Measurements from ENCODE around the gene RAB5B. TPM values are rescaled to one million over a fixed set of nuclear protein-coding genes. Genes with fewer than 3 reads are reported as not detected.
A peak's percentile ranks its signal among the peaks of the same experiment; 100 is the strongest.

RAB5B gene
- total and polyA plus RNA-seq, 11 donors, result 57.5 to 135 (median 112) TPM

GRCh38 chr12:55940065-55940732 is 33.7 kb upstream of the RAB5B start:
- Histone ChIP-seq H3K36me3 (peaks cover 0 to 71% (median 6%) of the 10 kb centered on the region in 9 donors), H3K27ac (peak overlapping the region in 2 of 12 donors; percentile 7 to 58), H3K4me1 (peaks cover 0 to 13% (median 7%) of the 10 kb centered on the region in 12 donors), H3K9me3 (no peaks in the 10 kb centered on the region), H3K4me3 (peak overlapping the region in 8 of 12 donors; percentile 15 to 42 (median 24)), H3K27me3 (no peaks in the 10 kb centered on the region)
- peak; percentile 83 to 87 (median 87) for DNase-seq
- ATAC-seq, result peak; percentile 85 to 96 (median 95)
- no peak for TF ChIP-seq POLR2A (IDR thresholded peaks at IDR 0.05)
- TF ChIP-seq, protein P1, sequence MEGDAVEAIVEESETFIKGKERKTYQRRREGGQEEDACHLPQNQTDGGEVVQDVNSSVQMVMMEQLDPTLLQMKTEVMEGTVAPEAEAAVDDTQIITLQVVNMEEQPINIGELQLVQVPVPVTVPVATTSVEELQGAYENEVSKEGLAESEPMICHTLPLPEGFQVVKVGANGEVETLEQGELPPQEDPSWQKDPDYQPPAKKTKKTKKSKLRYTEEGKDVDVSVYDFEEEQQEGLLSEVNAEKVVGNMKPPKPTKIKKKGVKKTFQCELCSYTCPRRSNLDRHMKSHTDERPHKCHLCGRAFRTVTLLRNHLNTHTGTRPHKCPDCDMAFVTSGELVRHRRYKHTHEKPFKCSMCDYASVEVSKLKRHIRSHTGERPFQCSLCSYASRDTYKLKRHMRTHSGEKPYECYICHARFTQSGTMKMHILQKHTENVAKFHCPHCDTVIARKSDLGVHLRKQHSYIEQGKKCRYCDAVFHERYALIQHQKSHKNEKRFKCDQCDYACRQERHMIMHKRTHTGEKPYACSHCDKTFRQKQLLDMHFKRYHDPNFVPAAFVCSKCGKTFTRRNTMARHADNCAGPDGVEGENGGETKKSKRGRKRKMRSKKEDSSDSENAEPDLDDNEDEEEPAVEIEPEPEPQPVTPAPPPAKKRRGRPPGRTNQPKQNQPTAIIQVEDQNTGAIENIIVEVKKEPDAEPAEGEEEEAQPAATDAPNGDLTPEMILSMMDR (IDR thresholded peaks at IDR 0.05), result peak; percentile 87 to 94 (median 91)
- intact Hi-C loops (cut with DNase I), result loop anchor here in 8 of 10 donors (1.0 to 5.0 kb wide), 4 partner anchors 198 to 203 kb away; partner anchors contain the start of gene GDF11 (in 1 of the 8)
- 9 to 15% (median 11%) methylated on average over 13 to 18 of the region's 18 CpGs for WGBS, 4 donors

DNA sequence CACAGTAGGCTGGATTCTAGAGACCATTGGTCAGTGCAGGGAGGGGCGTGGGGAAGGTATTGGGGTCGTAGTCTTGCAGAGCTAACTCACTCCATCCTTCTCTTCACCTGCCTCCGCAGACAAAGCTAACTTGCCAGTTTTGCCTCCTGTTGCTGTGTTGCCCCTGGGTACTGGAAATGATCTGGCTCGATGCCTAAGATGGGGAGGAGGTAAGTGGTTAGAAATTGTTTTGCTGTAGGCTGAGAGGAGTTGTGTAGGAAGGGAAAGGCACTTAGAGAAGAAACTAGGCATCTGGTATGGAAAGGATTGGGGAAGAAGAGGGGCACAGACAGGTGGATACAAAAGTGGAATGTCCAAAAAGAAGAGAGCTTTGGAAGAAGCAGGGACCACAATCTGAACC is 31.8 kb upstream of the RAB5B start:
- H3K36me3 ChIP-seq, result peaks cover 0 to 81% (median 8%) of the 10 kb centered on the region in 9 donors
- ATAC-seq (no peak), DNase-seq (no peak)
- TF ChIP-seq, protein P1 (IDR thresholded peaks at IDR 0.05), result no peak
- no peak for TF ChIP-seq POLR2A (IDR thresholded peaks at IDR 0.05)
- H3K4me3 ChIP-seq, result no peak overlapping the region
- no peaks in the 10 kb centered on the region for H3K27me3 ChIP-seq
- H3K27ac ChIP-seq, result no peak overlapping the region
- peaks cover 0 to 10% (median 7%) of the 10 kb centered on the region in 12 donors for H3K4me1 ChIP-seq
- WGBS, 4 donors, result 89 to 92% (median 90%) methylated on average over 4 of the region's 4 CpGs
- H3K9me3 ChIP-seq, result no peaks in the 10 kb centered on the region
- intact Hi-C loops (cut with DNase I), result loop anchor here in 4 of 10 donors (5.0 kb wide), 2 partner anchors 200 to 205 kb away; partner anchors contain the start of gene GDF11 (in 1 of the 4)

GRCh38 chr12:55942577-55943136 is 31.2 kb upstream of the RAB5B start:
- Histone ChIP-seq H3K27ac (no peak overlapping the region), H3K4me3 (no peak overlapping the region), H3K27me3 (no peaks in the 10 kb centered on the region), H3K4me1 (peaks cover 0 to 10% (median 7%) of the 10 kb centered on the region in 12 donors), H3K9me3 (no peaks in the 10 kb centered on the region), H3K36me3 (peaks cover 0 to 82% (median 8%) of the 10 kb centered on the region in 9 donors)
- no peak for TF ChIP-seq POLR2A (IDR thresholded peaks at IDR 0.05)
- TF ChIP-seq, protein P1 (IDR thresholded peaks at IDR 0.05), result no peak
- 96% methylated on average over 1 of the region's 1 CpG for WGBS, 4 donors
- ATAC-seq (no peak), DNase-seq (no peak)
- intact Hi-C loops (cut with DNase I), result loop anchor here in 4 of 10 donors (5.0 kb wide), 2 partner anchors 200 to 205 kb away; partner anchors contain the start of gene GDF11 (in 1 of the 4)

- Histone ChIP-seq H3K27ac (no peak overlapping the region), H3K9me3 (no peaks in the 10 kb centered on the region), H3K36me3 (peaks cover 0 to 67% (median 8%) of the 10 kb centered on the region in 9 donors), H3K27me3 (no peaks in the 10 kb centered on the region), H3K4me1 (no peaks in the 10 kb centered on the region), H3K4me3 (no peak overlapping the region)
- no peak for DNase-seq
- no peak for ATAC-seq
- intact Hi-C loops (cut with DNase I), result no loop called here
- WGBS, 4 donors, result 73 to 83% (median 81%) methylated on average over 6 of the region's 6 CpGs
- no peak for TF ChIP-seq POLR2A (IDR thresholded peaks at IDR 0.05)
- TF ChIP-seq, protein P1 (IDR thresholded peaks at IDR 0.05), result no peak
Measured at GRCh38 chr12:55946553-55946952, 27.3 kb upstream of the RAB5B start.
